PC-3 (cell line): ENCODE results near the gene PRADC1. TPM values are rescaled to one million over a fixed set of nuclear protein-coding genes. Genes with fewer than 3 reads are reported as not detected.

Experiments
- ATAC-seq: fragments of 200-7000 bp; cut with Tn5 transposase; 2 replicates; pipeline ENCODE4 v1.9.1; 2020; ENCODE audit warnings: mild to moderate bottlenecking, moderate library complexity
- BruUV-seq: library from RNA; stranded (reverse); fragments of 400-500 nt; replicated peaks from 2 replicates; lab custom pipeline; 2021; lab: Mats Ljungman, UMichigan
- CTCF ChIA-PET: fragments of 300-600 bp; sonication (Branson Sonifier 250); formaldehyde crosslinking; loops from one replicate; lab custom pipeline; 2022; ENCODE audit warnings: antibody characterized with exemption; lab: Charles Lee
- POLR2A ChIA-PET: fragments of 300-600 bp; sonication (Branson Sonifier 250); formaldehyde crosslinking; loops from one replicate; lab custom pipeline; 2022; ENCODE audit warnings: antibody characterized with exemption; ENCODE audit not compliant: unreplicated experiment; lab: Charles Lee
- DNase-seq: peaks from one replicate; pipeline ENCODE4 v3.0.0-alpha.2; 2015
- H2AFZ ChIP-seq: fragments of 300-600 bp; sonication (generic); 2 replicates; pipeline ENCODE4 v1.6.0; 2016; ENCODE audit warnings: antibody characterized with exemption, low read length
- H3F3A ChIP-seq: fragments of 300-600 bp; sonication (generic); one replicate; pipeline ENCODE4 v1.6.0; 2017; ENCODE audit warnings: antibody characterized with exemption, low read length, control low read depth, mild to moderate bottlenecking; ENCODE audit not compliant: unreplicated experiment
- H3K27ac ChIP-seq: fragments of 300-600 bp; sonication (generic); 2 replicates; pipeline ENCODE4 v1.5.1; 2016; ENCODE audit warnings: mild to moderate bottlenecking, low read length
- H3K27me3 ChIP-seq: fragments of 300-600 bp; sonication (generic); 2 replicates; pipeline ENCODE4 v1.6.1; 2016; ENCODE audit warnings: low read length, mixed read lengths
- H3K36me3 ChIP-seq: fragments of 300-600 bp; sonication (generic); 2 replicates; pipeline ENCODE4 v1.6.1; 2016; ENCODE audit warnings: low read depth, mixed run types, low read length, mixed read lengths
- H3K4me1 ChIP-seq: fragments of 300-600 bp; sonication (generic); 2 replicates; pipeline ENCODE4 v1.5.1; 2016; ENCODE audit warnings: low read length; ENCODE audit not compliant: insufficient read depth
- H3K4me2 ChIP-seq: fragments of 300-600 bp; sonication (generic); 2 replicates; pipeline ENCODE4 v1.6.0; 2016; ENCODE audit warnings: low read length
- H3K4me3 ChIP-seq: fragments of 300-600 bp; sonication (generic); 2 replicates; pipeline ENCODE4 v1.5.1; 2016; ENCODE audit warnings: mild to moderate bottlenecking, low read length, mixed read lengths
- H3K79me2 ChIP-seq: fragments of 300-600 bp; sonication (generic); 2 replicates; pipeline ENCODE4 v1.6.1; 2017; ENCODE audit warnings: low read length, mixed read lengths
- H3K9ac ChIP-seq: fragments of 300-600 bp; sonication (generic); 2 replicates; pipeline ENCODE4 v1.6.0; 2016; ENCODE audit warnings: mild to moderate bottlenecking, low read length
- H3K9me2 ChIP-seq: fragments of 300-600 bp; sonication (generic); replicated peaks from 2 replicates; pipeline ENCODE4 v1.6.1; 2016; ENCODE audit warnings: mixed run types, low read length, mixed read lengths
- H3K9me3 ChIP-seq: fragments of 300-600 bp; sonication (generic); 2 replicates; pipeline ENCODE4 v1.6.1; 2016; ENCODE audit warnings: low read length, mixed read lengths
- H4K20me1 ChIP-seq: fragments of 300-600 bp; sonication (generic); 2 replicates; pipeline ENCODE4 v1.6.1; 2016; ENCODE audit warnings: low read length, mixed read lengths
- CTCF ChIP-seq: fragments of 300-600 bp; sonication (generic); conservative IDR thresholded peaks from 2 replicates; pipeline ENCODE4 v1.5.1; 2017; ENCODE audit warnings: antibody characterized with exemption, low read depth, mild to moderate bottlenecking, low read length
- EZH2 ChIP-seq: fragments of 300-600 bp; sonication (generic); IDR thresholded peaks from one replicate; pipeline ENCODE4 v1.6.1; 2017; ENCODE audit warnings: antibody characterized with exemption, mild to moderate bottlenecking, low read length; ENCODE audit not compliant: unreplicated experiment
- EZH2phosphoT487 ChIP-seq: fragments of 300-600 bp; sonication (generic); IDR thresholded peaks from 2 replicates; pipeline ENCODE4 v1.6.1; 2018; ENCODE audit warnings: mild to moderate bottlenecking, antibody characterized with exemption, low read length, borderline replicate concordance
- intact Hi-C: fragments of 100-400 bp; cut with micrococcal nuclease; formaldehyde crosslinking; loops from 2 replicates; pipeline ENCODE4 v1.9.0; 2023
- total RNA-seq: library from RNA; depleted of rRNA; stranded (reverse); fragments of >200 nt; gene quantifications from 2 replicates; pipeline ENCODE4 v1.2.3, GENCODE V29; 2014

The PRADC1 gene
- total RNA-seq, 1 experiment from 2014 or later, result 62.5 TPM

- no peaks in the 10 kb centered on the region for H3K9me3 ChIP-seq
- BruUV-seq, result no TSS peak
- H3K9ac ChIP-seq, result peak overlapping the region; percentile 97
- peaks cover 53% of the 10 kb centered on the region for H4K20me1 ChIP-seq
- ATAC-seq (no peak), DNase-seq (no peak)
- TF ChIP-seq CTCF, result no peak
- TF ChIP-seq EZH2phosphoT487, result no peak
- TF ChIP-seq EZH2, result no peak
- no peaks in the 10 kb centered on the region for H3K27me3 ChIP-seq
- H3F3A ChIP-seq, result no peaks in the 10 kb centered on the region
- intact Hi-C loops, result no loop called here
- peak overlapping the region; percentile 94 for H3K4me3 ChIP-seq
- H3K36me3 ChIP-seq, result peaks cover 10% of the 10 kb centered on the region; the same call in 1 of the 2 replicates
- H3K9me2 ChIP-seq, result no peaks in the 10 kb centered on the region
- H2AFZ ChIP-seq, result no peak overlapping the region
- ChIA-PET POLR2A (no interaction called here), CTCF (no interaction called here)
- H3K4me2 ChIP-seq, result peak overlapping the region; percentile 99
- H3K79me2 ChIP-seq, result peaks cover 73% of the 10 kb centered on the region
- H3K27ac ChIP-seq, result no peak overlapping the region
- H3K4me1 ChIP-seq, result peaks cover 15% of the 10 kb centered on the region
These were observed 2.4 kb upstream of the PRADC1 start for GRCh38 chr2:73235315-73236028.

GRCh38 chr2:73233932-73234832 lies 1.1 kb upstream of the PRADC1 start, which contains the start of gene CCT7:
TSS of gene CCT7 (plus strand) at chr2:73234308. CDS start at chr2:73234379, 71 bp downstream.
- peak within 1 kb of the TSS; percentile 99 for H3K4me2 ChIP-seq
- H3K36me3 ChIP-seq, result peaks cover 5% of the 10 kb centered on the region; the same call in 1 of the 2 replicates
- peaks cover 41% of the 10 kb centered on the region for H4K20me1 ChIP-seq
- H3K9ac ChIP-seq, result peak within 1 kb of the TSS; percentile 97
- BruUV-seq, result TSS peak; percentile 66
- intact Hi-C loops, result loop anchor here (1.0 kb wide), 1 partner anchor 20 kb away; the partner anchor contains the start of gene SMYD5
- H3K4me1 ChIP-seq, result peaks cover 15% of the 10 kb centered on the region
- H3K27me3 ChIP-seq, result no peaks in the 10 kb centered on the region
- H3K79me2 ChIP-seq, result peaks cover 60% of the 10 kb centered on the region
- ATAC-seq (peak; percentile 67), DNase-seq (peak; percentile 88)
- H3K9me3 ChIP-seq, result no peaks in the 10 kb centered on the region
- H3F3A ChIP-seq, result no peaks in the 10 kb centered on the region
- ChIA-PET CTCF (interaction anchor here (1.2 to 1.4 kb wide), 2 partner anchors 22 to 57 kb away, joined by 3 read pairs; no protein-coding TSS in a partner anchor), POLR2A (interaction anchor here (0.7 kb wide), 1 partner anchor 12 kb away, joined by 3 read pairs; no protein-coding TSS in a partner anchor)
- peak within 1 kb of the TSS; percentile 41 for H3K27ac ChIP-seq
- no peaks in the 10 kb centered on the region for H3K9me2 ChIP-seq
- no peak for TF ChIP-seq EZH2phosphoT487
- TF ChIP-seq CTCF, result no peak
- no peak for TF ChIP-seq EZH2
- H2AFZ ChIP-seq, result peak within 1 kb of the TSS; percentile 96
- peak within 1 kb of the TSS; percentile 94 for H3K4me3 ChIP-seq
